Astrocyte (in vitro differentiated cells and primary cell): ENCODE data around the gene PLPPR1.

Source experiments
- CTCF ChIP-seq: IDR thresholded peaks from 2 replicates; pipeline ENCODE4 v1.5.1; 2011; ENCODE audit warnings: low read depth, mild to moderate bottlenecking, inconsistent platforms, low read length, moderate library complexity; ENCODE audit not compliant: insufficient read depth
- EZH2 ChIP-seq: IDR thresholded peaks from 2 replicates; pipeline ENCODE4 v1.6.1; 2012; ENCODE audit warnings: mild to moderate bottlenecking, low read length, inconsistent platforms; ENCODE audit not compliant: insufficient read depth

- TF ChIP-seq CTCF: no peak
- TF ChIP-seq EZH2: no peak
Observed at GRCh38 chr9:101333490-101333889, 305.0 kb downstream of the PLPPR1 start.
